Loucy (cell line): ENCODE measurements around the gene HOXC5.

Source experiments
- EZH2phosphoT487 ChIP-seq: fragments of 200-600 bp; IDR thresholded peaks from 2 replicates; pipeline ENCODE4 v1.6.1; 2018; ENCODE audit warnings: antibody characterized with exemption, mild to moderate bottlenecking, moderate library complexity, borderline replicate concordance
- TF ChIP-seq, protein P1 (sequence below): fragments of 200-600 bp; sonication (generic); conservative IDR thresholded peaks from 2 replicates; pipeline ENCODE4 v1.5.1; 2014; ENCODE audit warnings: mild to moderate bottlenecking, antibody characterized with exemption, low read length

GRCh38 chr12:53995002-53995377 lies 37.9 kb upstream of the HOXC5 start:
- TF ChIP-seq, protein P1, sequence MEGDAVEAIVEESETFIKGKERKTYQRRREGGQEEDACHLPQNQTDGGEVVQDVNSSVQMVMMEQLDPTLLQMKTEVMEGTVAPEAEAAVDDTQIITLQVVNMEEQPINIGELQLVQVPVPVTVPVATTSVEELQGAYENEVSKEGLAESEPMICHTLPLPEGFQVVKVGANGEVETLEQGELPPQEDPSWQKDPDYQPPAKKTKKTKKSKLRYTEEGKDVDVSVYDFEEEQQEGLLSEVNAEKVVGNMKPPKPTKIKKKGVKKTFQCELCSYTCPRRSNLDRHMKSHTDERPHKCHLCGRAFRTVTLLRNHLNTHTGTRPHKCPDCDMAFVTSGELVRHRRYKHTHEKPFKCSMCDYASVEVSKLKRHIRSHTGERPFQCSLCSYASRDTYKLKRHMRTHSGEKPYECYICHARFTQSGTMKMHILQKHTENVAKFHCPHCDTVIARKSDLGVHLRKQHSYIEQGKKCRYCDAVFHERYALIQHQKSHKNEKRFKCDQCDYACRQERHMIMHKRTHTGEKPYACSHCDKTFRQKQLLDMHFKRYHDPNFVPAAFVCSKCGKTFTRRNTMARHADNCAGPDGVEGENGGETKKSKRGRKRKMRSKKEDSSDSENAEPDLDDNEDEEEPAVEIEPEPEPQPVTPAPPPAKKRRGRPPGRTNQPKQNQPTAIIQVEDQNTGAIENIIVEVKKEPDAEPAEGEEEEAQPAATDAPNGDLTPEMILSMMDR = no peak
- TF ChIP-seq EZH2phosphoT487 = no peak
